GM12878 (cell line): ENCODE measurements around the gene COX17. TPM values are rescaled to one million over a fixed set of nuclear protein-coding genes. Genes with fewer than 3 reads are reported as not detected.
A peak's percentile ranks its signal among the peaks of the same experiment; 100 is the strongest.

Experiments used
- ATAC-seq: fragments of 200-7000 bp; cut with Tn5 transposase; 3 replicates; pipeline ENCODE4 v1.9.1; 2020; ENCODE audit warnings: mild to moderate bottlenecking, moderate library complexity
- BruUV-seq: library from RNA; stranded (reverse); fragments of 400-500 nt; replicated peaks from 2 replicates; lab custom pipeline; 2021; lab: Mats Ljungman, UMichigan
- CTCF ChIA-PET: fragments of 300-600 bp; sonication (Branson Sonifier 250); formaldehyde crosslinking; extraction: SDS; loops from one replicate; lab custom pipeline; 2021; ENCODE audit warnings: inconsistent platforms; lab: Yijun Ruan, JAX
- POLR2A ChIA-PET: fragments of 350-600 bp; formaldehyde crosslinking; extraction: SDS; loops from one replicate; lab custom pipeline; 2021; ENCODE audit warnings: inconsistent platforms; lab: Charles Lee
- RAD21 ChIA-PET: fragments of 300-600 bp; sonication (Branson Sonifier 250); formaldehyde crosslinking; loops from one replicate; lab custom pipeline; 2023; ENCODE audit warnings: antibody characterized with exemption; ENCODE audit not compliant: unreplicated experiment; lab: Charles Lee
- SMC1A ChIA-PET: fragments of 300-600 bp; sonication (Branson Sonifier 250); formaldehyde crosslinking; loops from one replicate; lab custom pipeline; 2023; ENCODE audit not compliant: unreplicated experiment, uncharacterized antibody; lab: Charles Lee
- DNase-seq: peaks from one replicate; pipeline ENCODE4 v3.0.0-alpha.2; 2011; ENCODE audit warnings: low read depth, low spot score
- FAIRE-seq: peaks from 3 replicates; lab custom pipeline; 2011; peaks lifted over from hg19 to GRCh38; lab: Jason Lieb, UNC
- H2AFZ ChIP-seq: 2 replicates; pipeline ENCODE4 v1.6.0; 2011; ENCODE audit warnings: low read depth, low read length, control low read depth; ENCODE audit not compliant: control insufficient read depth
- H3K27ac ChIP-seq: 2 replicates; pipeline ENCODE4 v1.5.1; 2011; ENCODE audit warnings: control low read depth; ENCODE audit not compliant: control insufficient read depth, insufficient read depth
- H3K27me3 ChIP-seq, 2 experiments: replicated peaks in 1 of 2; 2 replicates each; pipeline versions ENCODE4 v1.6.0 to v1.6.1; 2011; ENCODE audit warnings: low read length in 1 of 2; ENCODE audit not compliant: control insufficient read depth in 2 of 2, insufficient read depth in 2 of 2
- H3K36me3 ChIP-seq, 2 experiments: 2 replicates each; pipeline ENCODE4 v1.5.1; 2011; ENCODE audit warnings: low read length in 1 of 2; ENCODE audit not compliant: control insufficient read depth in 2 of 2, insufficient read depth in 2 of 2
- H3K4me1 ChIP-seq: 2 replicates; pipeline ENCODE4 v1.6.1; 2011; ENCODE audit warnings: mild to moderate bottlenecking, low read length, moderate library complexity, mixed read lengths; ENCODE audit not compliant: control insufficient read depth, insufficient read depth
- H3K4me2 ChIP-seq: 2 replicates; pipeline ENCODE4 v1.6.0; 2011; ENCODE audit warnings: control low read depth; ENCODE audit not compliant: control insufficient read depth, insufficient read depth
- H3K4me3 ChIP-seq: fragments of 200-600 bp; sonication (generic); 2 replicates; pipeline ENCODE4 v1.5.1; 2016
- H3K79me2 ChIP-seq: 2 replicates; pipeline ENCODE4 v1.6.0; 2011; ENCODE audit warnings: low read length; ENCODE audit not compliant: control insufficient read depth, insufficient read depth
- H3K9ac ChIP-seq: 2 replicates; pipeline ENCODE4 v1.8.0; 2011; ENCODE audit warnings: low read length, control low read depth, mixed read lengths; ENCODE audit not compliant: control insufficient read depth, insufficient read depth
- H3K9me3 ChIP-seq: replicated peaks from 3 replicates; pipeline ENCODE4 v1.5.1; 2011; ENCODE audit warnings: mild to moderate bottlenecking, low read length; ENCODE audit not compliant: control insufficient read depth, insufficient read depth
- H4K20me1 ChIP-seq: 2 replicates; pipeline ENCODE4 v1.6.0; 2011; ENCODE audit not compliant: control insufficient read depth, insufficient read depth
- BRCA1 ChIP-seq: IDR thresholded peaks from 2 replicates; pipeline ENCODE4 v1.6.1; 2011; ENCODE audit warnings: low read depth, low read length, improper control_type of control experiment
- CHD2 ChIP-seq: IDR thresholded peaks from 2 replicates; pipeline ENCODE4 v1.6.1; 2011; ENCODE audit warnings: low read depth, low read length, improper control_type of control experiment, borderline replicate concordance
- HDAC2 ChIP-seq: fragments of 200-600 bp; sonication (generic); IDR thresholded peaks from 2 replicates; pipeline ENCODE4 v1.6.1; 2017
- MXI1 ChIP-seq: fragments of 150-350 bp; IDR thresholded peaks from 2 replicates; pipeline ENCODE4 v1.6.1; 2011; ENCODE audit warnings: low read depth, mild to moderate bottlenecking, inconsistent platforms, low read length, improper control_type of control experiment
- PML ChIP-seq: IDR thresholded peaks from 2 replicates; pipeline ENCODE4 v1.6.1; 2012; ENCODE audit warnings: low read length, inconsistent platforms
- SPI1 ChIP-seq: IDR thresholded peaks from 2 replicates; pipeline ENCODE4 v1.6.1; 2011; ENCODE audit warnings: low read depth, mild to moderate bottlenecking, low read length, moderate library complexity, borderline replicate concordance; ENCODE audit not compliant: insufficient read depth
- SUZ12 ChIP-seq: fragments of 200-600 bp; sonication (generic); IDR thresholded peaks from one replicate; pipeline ENCODE4 v1.6.1; 2018; ENCODE audit warnings: antibody characterized with exemption, mild to moderate bottlenecking; ENCODE audit not compliant: unreplicated experiment
- ZZZ3 ChIP-seq: IDR thresholded peaks from 2 replicates; pipeline ENCODE4 v1.6.1; 2011; ENCODE audit warnings: low read depth; ENCODE audit not compliant: control insufficient read depth, insufficient read length
- WGBS: methylation state at CpG from one replicate; pipeline ENCODE4 v1.1.6; 2016; ENCODE audit warnings: low lambda C conversion rate; ENCODE audit not compliant: insufficient replicate concordance, insufficient coverage; ENCODE audit errors: missing lambda C conversion rate; 5-methylcytosine and 5-hydroxymethylcytosine counted together
- in situ Hi-C: fragments of 300-500 bp; cut with MboI; formaldehyde crosslinking; loops from 9 replicates; pipeline ENCODE4 v1.14.3; 2018; ENCODE audit warnings: mixed read lengths
- intact Hi-C: fragments of 100-400 bp; cut with micrococcal nuclease; formaldehyde crosslinking; loops from one replicate; pipeline ENCODE4 v1.14.2; 2022; ENCODE audit not compliant: unreplicated experiment
- polyA plus RNA-seq, 11 experiments: library from polyadenylated mRNA; depleted of rRNA in 4 of 11; unstranded in 6 of 11; stranded (reverse) in 5 of 11; fragments of >200 nt; fragmentation: Nextera tagmentation in 4 of 11; fragmentation: Illumina TruSeq in 1 of 11; extraction: Ambion mirVana in 4 of 11; extraction: Trizol in 1 of 11; gene quantifications; 1 replicate in 1 of 11; 2 replicates in 10 of 11; pipeline versions ENCODE4 v1.2.1 to v1.2.3, GENCODE V29; 2011 to 2016; ENCODE audit warnings: inconsistent platforms in 2 of 11, missing spikeins in 2 of 11, low read depth in 1 of 11
- total RNA-seq, 4 experiments: library from RNA; depleted of rRNA in 3 of 4; stranded (reverse); fragments of >200 nt in 3 of 4; fragmentation: Illumina TruSeq in 1 of 4; extraction: Trizol in 1 of 4; gene quantifications; 2 replicates each; pipeline versions ENCODE4 v1.2.1 to v1.2.3, GENCODE V29; 2013 to 2021
- TF ChIP-seq, protein P1 (sequence below): fragments of 450-650 bp; formaldehyde crosslinking; IDR thresholded peaks from 2 replicates; pipeline ENCODE4 v1.4.0; 2022; ENCODE audit warnings: mild to moderate bottlenecking, moderate library complexity
- TF ChIP-seq, protein P2 (sequence below): fragments of 450-650 bp; IDR thresholded peaks from 2 replicates; pipeline ENCODE4 v1.6.1; 2016; ENCODE audit warnings: mild to moderate bottlenecking

The COX17 gene
- total and polyA plus RNA-seq, 10 of the 15 experiments (the other 5 are each of a cell fraction or from before 2014, with no cell fraction given), result 111 to 717 (median 243) TPM

DNA sequence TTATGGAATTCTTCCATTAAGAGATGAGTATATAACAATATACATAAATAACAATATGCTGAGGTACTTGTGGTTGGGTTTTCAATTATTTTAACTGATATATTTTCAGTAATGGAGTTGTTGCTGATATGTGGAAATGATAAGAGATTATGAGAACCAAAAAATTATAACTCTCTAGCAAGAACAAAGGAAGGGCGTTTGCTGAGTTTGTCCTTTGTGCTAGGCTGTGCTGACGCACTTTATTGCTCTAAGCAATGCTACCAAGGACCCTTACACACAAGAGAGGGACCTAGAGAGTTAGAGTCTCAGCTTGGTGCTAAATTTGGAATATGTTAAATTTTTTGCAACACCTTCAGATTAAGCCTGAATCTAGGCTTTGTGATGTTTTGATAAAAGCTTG is 49.7 kb upstream of the COX17 start (continued):
- TF ChIP-seq, protein P1, sequence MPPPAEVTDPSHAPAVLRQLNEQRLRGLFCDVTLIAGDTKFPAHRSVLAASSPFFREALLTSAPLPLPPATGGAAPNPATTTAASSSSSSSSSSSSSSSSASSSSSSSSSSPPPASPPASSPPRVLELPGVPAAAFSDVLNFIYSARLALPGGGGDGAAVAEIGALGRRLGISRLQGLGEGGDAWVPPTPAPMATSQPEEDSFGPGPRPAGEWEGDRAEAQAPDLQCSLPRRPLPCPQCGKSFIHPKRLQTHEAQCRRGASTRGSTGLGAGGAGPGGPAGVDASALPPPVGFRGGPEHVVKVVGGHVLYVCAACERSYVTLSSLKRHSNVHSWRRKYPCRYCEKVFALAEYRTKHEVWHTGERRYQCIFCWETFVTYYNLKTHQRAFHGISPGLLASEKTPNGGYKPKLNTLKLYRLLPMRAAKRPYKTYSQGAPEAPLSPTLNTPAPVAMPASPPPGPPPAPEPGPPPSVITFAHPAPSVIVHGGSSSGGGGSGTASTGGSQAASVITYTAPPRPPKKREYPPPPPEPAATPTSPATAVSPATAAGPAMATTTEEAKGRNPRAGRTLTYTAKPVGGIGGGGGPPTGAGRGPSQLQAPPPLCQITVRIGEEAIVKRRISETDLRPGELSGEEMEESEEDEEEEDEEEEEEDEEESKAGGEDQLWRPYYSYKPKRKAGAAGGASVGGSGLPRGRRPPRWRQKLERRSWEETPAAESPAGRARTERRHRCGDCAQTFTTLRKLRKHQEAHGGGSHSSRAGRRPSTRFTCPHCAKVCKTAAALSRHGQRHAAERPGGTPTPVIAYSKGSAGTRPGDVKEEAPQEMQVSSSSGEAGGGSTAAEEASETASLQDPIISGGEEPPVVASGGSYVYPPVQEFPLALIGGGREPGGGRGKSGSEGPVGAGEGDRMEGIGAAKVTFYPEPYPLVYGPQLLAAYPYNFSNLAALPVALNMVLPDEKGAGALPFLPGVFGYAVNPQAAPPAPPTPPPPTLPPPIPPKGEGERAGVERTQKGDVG (CRISPR knock-in tag), result no peak
- TF ChIP-seq SUZ12 (no peak), BRCA1 (no peak), PML (no peak), MXI1 (no peak), HDAC2 (no peak), ZZZ3 (no peak)
- TF ChIP-seq, protein P2, sequence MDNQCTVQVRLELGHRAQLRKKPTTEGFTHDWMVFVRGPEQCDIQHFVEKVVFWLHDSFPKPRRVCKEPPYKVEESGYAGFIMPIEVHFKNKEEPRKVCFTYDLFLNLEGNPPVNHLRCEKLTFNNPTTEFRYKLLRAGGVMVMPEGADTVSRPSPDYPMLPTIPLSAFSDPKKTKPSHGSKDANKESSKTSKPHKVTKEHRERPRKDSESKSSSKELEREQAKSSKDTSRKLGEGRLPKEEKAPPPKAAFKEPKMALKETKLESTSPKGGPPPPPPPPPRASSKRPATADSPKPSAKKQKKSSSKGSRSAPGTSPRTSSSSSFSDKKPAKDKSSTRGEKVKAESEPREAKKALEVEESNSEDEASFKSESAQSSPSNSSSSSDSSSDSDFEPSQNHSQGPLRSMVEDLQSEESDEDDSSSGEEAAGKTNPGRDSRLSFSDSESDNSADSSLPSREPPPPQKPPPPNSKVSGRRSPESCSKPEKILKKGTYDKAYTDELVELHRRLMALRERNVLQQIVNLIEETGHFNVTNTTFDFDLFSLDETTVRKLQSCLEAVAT, result no peak

DNA sequence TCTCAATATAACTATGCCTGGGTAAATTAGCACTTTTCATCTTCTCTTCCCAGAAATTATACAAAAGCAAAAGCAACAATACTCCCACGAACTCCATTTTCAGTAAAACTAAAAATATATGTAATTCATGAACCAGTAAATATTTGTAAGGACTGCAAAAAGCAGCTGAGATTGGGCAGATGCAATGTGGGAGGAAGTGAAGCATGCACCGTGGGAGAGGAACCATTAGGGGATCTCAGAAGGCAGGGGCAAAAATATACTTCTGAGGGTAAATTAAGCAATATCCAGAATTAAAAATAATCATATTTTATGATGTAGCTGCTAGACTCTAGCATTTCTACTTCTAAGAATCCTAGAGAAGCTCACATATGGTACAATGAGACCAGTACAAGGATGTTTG is 45.8 kb upstream of the COX17 start:
- intact Hi-C loops, result no loop called here
- TF ChIP-seq SPI1, result peak; percentile 50; the same call in 1 of the 2 replicates
- TF ChIP-seq CHD2, result no peak
- TF ChIP-seq, all 136 proteins: peak for 1
- H3K4me3 ChIP-seq, result no peak overlapping the region
- H3K4me2 ChIP-seq, result no peak overlapping the region
- no TSS peak for BruUV-seq
- POLR2A ChIA-PET, result interaction anchor here (1.6 kb wide), 1 partner anchor 10 kb away, joined by 3 read pairs; no protein-coding TSS in a partner anchor
- SMC1A ChIA-PET, result interaction anchor here (1.0 to 1.7 kb wide), 4 partner anchors 11 to 57 kb away, joined by 3 to 4 read pairs (median 4); no protein-coding TSS in a partner anchor
- CTCF ChIA-PET, result interaction anchor here (0.8 to 2.1 kb wide), 6 partner anchors 10 to 97 kb away, joined by 3 to 9 read pairs (median 6); no protein-coding TSS in a partner anchor
- no peaks in the 10 kb centered on the region for H3K9me3 ChIP-seq
- WGBS, result 0% methylated on average over 2 of the region's 2 CpGs
- RAD21 ChIA-PET, result no interaction called here
- H3K4me1 ChIP-seq, result no peaks in the 10 kb centered on the region; the same call in 1 of the 2 replicates
- no peak overlapping the region for H3K27ac ChIP-seq
- H3K27me3 ChIP-seq, result no peaks in the 10 kb centered on the region
- H3K36me3 ChIP-seq, result no peaks in the 10 kb centered on the region
- DNase-seq (no peak), FAIRE-seq (no peak), ATAC-seq (no peak)
- in situ Hi-C loops, result no loop called here
- no peaks in the 10 kb centered on the region for H4K20me1 ChIP-seq
- H3K79me2 ChIP-seq, result no peaks in the 10 kb centered on the region
- peak overlapping the region; percentile 15; the same call in 1 of the 2 replicates for H2AFZ ChIP-seq
- H3K9ac ChIP-seq, result no peak overlapping the region
